ENCODE results near the gene SLC2A2.

DNA sequence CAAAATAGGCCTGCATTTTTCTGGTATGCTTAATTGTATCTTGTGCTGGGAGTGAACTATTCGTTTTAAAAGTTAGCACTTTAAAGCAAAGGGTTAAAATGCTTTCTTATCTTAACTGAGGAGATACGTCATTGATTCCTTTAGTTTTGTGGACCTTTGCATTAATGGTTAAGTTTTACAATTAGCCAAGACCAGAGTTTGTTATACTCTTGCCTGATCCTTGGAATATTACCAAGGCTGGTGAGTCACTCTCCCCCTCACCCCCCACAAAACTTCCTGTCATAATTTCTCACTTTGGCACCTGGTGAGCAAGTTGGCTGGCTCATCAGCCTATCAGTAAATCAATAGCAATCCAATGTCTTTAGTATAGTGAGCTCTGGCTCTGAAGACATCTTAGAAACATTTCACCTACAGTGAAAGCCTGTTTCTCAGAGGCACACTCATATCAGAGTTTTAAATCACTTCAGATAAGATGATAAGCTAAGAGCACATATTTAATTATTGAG is 26.7 kb downstream of the SLC2A2 start:
- TF ChIP-seq, protein P1, sequence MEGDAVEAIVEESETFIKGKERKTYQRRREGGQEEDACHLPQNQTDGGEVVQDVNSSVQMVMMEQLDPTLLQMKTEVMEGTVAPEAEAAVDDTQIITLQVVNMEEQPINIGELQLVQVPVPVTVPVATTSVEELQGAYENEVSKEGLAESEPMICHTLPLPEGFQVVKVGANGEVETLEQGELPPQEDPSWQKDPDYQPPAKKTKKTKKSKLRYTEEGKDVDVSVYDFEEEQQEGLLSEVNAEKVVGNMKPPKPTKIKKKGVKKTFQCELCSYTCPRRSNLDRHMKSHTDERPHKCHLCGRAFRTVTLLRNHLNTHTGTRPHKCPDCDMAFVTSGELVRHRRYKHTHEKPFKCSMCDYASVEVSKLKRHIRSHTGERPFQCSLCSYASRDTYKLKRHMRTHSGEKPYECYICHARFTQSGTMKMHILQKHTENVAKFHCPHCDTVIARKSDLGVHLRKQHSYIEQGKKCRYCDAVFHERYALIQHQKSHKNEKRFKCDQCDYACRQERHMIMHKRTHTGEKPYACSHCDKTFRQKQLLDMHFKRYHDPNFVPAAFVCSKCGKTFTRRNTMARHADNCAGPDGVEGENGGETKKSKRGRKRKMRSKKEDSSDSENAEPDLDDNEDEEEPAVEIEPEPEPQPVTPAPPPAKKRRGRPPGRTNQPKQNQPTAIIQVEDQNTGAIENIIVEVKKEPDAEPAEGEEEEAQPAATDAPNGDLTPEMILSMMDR (IDR thresholded peaks at IDR 0.05; ENCODE audit: low read depth, low read length, missing input control), result no peak
- TF ChIP-seq YY1 (IDR thresholded peaks at IDR 0.05) (peak; percentile 17), RAD21 (IDR thresholded peaks at IDR 0.05) (peak in 1 of 2 donors; percentile 35)
- TF ChIP-seq, protein P2, sequence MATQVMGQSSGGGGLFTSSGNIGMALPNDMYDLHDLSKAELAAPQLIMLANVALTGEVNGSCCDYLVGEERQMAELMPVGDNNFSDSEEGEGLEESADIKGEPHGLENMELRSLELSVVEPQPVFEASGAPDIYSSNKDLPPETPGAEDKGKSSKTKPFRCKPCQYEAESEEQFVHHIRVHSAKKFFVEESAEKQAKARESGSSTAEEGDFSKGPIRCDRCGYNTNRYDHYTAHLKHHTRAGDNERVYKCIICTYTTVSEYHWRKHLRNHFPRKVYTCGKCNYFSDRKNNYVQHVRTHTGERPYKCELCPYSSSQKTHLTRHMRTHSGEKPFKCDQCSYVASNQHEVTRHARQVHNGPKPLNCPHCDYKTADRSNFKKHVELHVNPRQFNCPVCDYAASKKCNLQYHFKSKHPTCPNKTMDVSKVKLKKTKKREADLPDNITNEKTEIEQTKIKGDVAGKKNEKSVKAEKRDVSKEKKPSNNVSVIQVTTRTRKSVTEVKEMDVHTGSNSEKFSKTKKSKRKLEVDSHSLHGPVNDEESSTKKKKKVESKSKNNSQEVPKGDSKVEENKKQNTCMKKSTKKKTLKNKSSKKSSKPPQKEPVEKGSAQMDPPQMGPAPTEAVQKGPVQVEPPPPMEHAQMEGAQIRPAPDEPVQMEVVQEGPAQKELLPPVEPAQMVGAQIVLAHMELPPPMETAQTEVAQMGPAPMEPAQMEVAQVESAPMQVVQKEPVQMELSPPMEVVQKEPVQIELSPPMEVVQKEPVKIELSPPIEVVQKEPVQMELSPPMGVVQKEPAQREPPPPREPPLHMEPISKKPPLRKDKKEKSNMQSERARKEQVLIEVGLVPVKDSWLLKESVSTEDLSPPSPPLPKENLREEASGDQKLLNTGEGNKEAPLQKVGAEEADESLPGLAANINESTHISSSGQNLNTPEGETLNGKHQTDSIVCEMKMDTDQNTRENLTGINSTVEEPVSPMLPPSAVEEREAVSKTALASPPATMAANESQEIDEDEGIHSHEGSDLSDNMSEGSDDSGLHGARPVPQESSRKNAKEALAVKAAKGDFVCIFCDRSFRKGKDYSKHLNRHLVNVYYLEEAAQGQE (IDR thresholded peaks at IDR 0.05), result no peak
- TF ChIP-seq, protein P3, sequence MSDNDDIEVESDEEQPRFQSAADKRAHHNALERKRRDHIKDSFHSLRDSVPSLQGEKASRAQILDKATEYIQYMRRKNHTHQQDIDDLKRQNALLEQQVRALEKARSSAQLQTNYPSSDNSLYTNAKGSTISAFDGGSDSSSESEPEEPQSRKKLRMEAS (IDR thresholded peaks at IDR 0.05), result no peak

Measured in liver (tissue), 3 donors.